ENCODE results near the gene OTULIN.
A peak's percentile ranks its signal among the peaks of the same experiment; 100 is the strongest.

OTULIN gene

DNA sequence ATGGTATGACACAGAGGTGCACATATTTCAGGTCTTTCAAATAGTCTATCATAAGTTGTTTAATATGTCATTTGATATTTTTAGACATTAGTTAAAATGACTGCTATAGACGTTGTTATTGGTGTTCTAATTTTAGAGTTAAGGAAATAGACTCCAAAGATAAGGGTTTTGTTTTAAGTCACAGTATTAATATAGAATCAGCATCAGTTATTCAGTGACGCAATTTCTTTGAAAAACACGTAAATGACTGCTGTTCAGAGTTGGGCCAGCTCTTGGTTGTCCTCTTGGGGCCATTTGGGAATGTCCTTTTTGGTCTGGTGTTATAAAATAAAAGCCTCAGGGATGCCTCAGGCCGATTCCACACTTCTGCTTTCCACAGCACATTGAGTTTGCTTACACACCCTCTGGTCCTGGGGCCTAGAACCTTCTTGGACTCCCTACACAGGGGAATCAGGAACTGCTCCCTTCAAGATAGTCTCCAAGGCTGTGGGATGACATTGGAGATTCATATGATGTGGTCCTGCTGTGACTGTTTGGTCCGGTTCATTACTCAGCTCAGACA lies 14.3 kb downstream of the OTULIN start:
- H3K4me3 ChIP-seq (ENCODE audit: low read depth, low read length), result no peak overlapping the region
- TF ChIP-seq, protein P1, sequence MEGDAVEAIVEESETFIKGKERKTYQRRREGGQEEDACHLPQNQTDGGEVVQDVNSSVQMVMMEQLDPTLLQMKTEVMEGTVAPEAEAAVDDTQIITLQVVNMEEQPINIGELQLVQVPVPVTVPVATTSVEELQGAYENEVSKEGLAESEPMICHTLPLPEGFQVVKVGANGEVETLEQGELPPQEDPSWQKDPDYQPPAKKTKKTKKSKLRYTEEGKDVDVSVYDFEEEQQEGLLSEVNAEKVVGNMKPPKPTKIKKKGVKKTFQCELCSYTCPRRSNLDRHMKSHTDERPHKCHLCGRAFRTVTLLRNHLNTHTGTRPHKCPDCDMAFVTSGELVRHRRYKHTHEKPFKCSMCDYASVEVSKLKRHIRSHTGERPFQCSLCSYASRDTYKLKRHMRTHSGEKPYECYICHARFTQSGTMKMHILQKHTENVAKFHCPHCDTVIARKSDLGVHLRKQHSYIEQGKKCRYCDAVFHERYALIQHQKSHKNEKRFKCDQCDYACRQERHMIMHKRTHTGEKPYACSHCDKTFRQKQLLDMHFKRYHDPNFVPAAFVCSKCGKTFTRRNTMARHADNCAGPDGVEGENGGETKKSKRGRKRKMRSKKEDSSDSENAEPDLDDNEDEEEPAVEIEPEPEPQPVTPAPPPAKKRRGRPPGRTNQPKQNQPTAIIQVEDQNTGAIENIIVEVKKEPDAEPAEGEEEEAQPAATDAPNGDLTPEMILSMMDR (IDR thresholded peaks at IDR 0.05; ENCODE audit: control insufficient read depth, extremely low read depth, insufficient read depth), result no peak
- no peak for DNase-seq (ENCODE audit: low read depth)

- DNase-seq (ENCODE audit: low read depth), result no peak
- TF ChIP-seq, protein P1 (IDR thresholded peaks at IDR 0.05; ENCODE audit: control insufficient read depth, extremely low read depth, insufficient read depth), result no peak
- H3K4me3 ChIP-seq (ENCODE audit: low read depth, low read length), result no peak overlapping the region
These were observed 15.1 kb downstream of the OTULIN start for GRCh38 chr5:14679595-14679994.

DNA sequence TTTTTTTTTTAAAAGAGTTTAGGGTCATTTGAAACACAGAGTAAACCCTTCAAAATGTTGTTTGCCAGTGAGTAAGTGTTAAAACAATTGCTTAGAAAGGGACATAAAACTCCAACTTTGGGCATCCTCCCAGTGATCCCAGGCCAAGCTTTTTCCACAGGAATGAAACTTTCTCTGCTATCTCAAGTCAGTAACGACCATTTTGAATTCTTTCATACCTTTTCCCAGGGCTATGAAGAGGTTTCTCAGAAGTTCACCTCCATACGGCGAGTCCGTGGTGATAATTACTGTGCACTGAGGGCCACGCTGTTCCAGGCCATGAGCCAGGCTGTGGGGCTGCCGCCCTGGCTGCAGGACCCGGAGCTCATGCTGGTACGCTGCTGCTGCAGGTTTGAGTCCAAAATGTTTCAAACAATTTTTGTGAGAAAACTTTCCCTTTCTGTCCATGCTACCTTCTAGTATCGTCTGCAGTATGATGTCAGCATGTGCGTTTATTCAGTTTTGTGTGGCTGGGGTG lies 16.8 kb downstream of the OTULIN start:
- TF ChIP-seq, protein P1 (IDR thresholded peaks at IDR 0.05; ENCODE audit: control insufficient read depth, extremely low read depth, insufficient read depth), result no peak
- no peak overlapping the region for H3K4me3 ChIP-seq (ENCODE audit: low read depth, low read length)
- no peak for DNase-seq (ENCODE audit: low read depth)

- H3K4me3 ChIP-seq (ENCODE audit: low read depth, low read length), result no peak overlapping the region
- peak; percentile 85 for DNase-seq (ENCODE audit: low read depth)
- TF ChIP-seq, protein P1 (IDR thresholded peaks at IDR 0.05; ENCODE audit: control insufficient read depth, extremely low read depth, insufficient read depth), result no peak
These were observed 19.5 kb downstream of the OTULIN start for GRCh38 chr5:14683906-14684455.

DNA sequence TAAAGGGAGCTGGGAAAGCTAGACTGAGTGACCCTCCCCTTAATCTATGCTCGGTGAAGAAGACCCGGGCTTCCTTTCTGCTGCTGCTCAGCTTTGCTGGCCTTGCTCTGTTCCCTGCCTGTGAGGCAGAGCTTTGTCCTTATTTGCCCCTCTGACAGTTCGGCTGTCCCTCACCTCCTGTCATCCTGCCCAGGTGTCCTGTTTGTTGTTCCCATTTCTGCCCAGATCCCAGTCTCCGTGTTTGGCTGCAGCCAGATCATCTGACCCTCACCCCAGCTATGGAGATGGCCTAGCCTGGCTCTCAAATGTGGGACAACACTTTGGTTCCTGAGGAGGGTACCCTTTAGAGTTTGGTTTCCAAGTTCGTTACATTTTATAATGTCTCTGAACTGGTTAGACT lies 20.2 kb downstream of the OTULIN start:
- TF ChIP-seq, protein P1 (IDR thresholded peaks at IDR 0.05; ENCODE audit: control insufficient read depth, extremely low read depth, insufficient read depth), result no peak
- H3K4me3 ChIP-seq (ENCODE audit: low read depth, low read length), result no peak overlapping the region
- peak; percentile 97 for DNase-seq (ENCODE audit: low read depth)

DNA sequence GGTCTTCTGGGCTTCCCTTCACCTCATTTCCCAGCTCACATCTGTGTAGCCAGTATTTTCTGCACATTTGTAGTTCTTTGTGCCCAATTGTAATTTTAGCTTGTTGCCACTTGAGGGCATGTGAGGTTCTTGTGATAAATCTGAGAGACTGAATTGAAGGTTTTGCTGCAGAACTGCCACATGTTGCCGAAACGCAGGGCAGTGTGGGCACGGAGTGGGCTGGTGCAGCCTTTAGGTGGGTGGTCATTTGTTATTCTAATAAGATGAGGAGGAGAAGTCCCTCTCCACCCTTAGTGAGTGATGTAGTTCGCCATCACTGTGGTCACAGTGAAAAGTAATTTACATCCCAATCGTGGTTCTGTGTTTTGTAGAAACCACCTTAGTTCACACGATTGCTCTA lies 21.2 kb downstream of the OTULIN start:
- TF ChIP-seq, protein P1 (IDR thresholded peaks at IDR 0.05; ENCODE audit: control insufficient read depth, extremely low read depth, insufficient read depth), result peak; percentile 83
- peak; percentile 50 for DNase-seq (ENCODE audit: low read depth)
- H3K4me3 ChIP-seq (ENCODE audit: low read depth, low read length), result no peak overlapping the region

GRCh38 chr5:14686517-14686916 lies 22.0 kb downstream of the OTULIN start:
- TF ChIP-seq, protein P1 (IDR thresholded peaks at IDR 0.05; ENCODE audit: control insufficient read depth, extremely low read depth, insufficient read depth), result no peak
- DNase-seq (ENCODE audit: low read depth), result no peak

More at GRCh38 chr5:14686517-14686916, 22.0 kb downstream of the OTULIN start:
- H3K4me3 ChIP-seq (ENCODE audit: low read depth, low read length), result no peak overlapping the region

Data from LNCaP clone FGC (cell line).